ENCODE results near the gene STARD13.
"Not testable (repeated sequence)": the region's sequence is repeated elsewhere in the genome, so short reads cannot be mapped to it uniquely, and the experiment has no call there.

Gene STARD13

DNA sequence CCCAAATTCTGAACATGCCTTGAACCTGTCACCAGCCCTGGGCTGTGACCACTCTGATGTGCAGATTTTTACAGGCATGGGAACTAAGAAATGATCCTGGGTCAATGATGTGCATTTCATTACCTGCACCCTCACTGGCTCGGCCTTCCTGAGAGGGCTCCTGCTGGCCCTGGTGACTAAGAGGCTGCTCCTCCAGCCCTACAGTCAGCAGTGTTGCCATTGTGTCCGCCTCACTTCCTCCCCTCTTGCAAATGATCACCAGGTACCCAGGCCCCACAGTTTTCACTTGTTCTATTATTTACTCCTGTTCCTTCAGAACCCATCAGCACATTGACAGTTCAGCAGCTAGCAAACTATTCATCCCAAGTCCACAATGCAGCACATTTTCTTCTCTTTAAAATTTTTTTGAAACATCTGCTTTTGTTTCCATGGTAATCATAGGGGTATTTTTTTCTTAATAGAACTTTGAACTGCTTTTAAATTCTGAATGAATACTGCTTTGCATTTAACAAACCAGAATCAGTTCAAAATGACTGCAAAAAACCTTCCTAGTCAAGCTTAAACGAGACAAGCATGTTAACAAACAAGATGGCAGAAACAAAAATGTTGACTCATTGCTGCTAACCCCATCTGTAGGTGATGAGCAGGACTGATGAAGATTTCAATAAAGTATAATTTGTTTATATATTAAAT, 29.3 kb downstream of the STARD13 start:
- DNase-seq, result no peak

DNA sequence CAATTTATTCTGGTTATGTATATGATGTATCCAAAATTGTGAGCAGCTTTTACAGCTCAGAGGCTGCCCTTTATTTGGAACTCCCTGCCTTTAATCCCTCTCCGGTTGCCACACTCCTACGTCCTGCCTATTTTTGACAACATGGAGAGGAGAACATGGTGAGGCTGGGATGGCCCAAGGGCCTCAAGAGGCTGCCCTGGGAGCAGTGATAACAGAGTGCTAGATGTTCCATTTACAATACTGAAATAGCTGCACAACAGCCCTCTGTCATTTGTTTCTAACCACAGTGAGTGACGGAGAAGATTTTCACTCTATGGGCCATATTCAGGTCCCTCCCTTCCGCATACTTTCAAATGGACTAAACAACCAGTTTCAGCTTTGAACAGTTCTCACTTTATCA, 33.4 kb downstream of the STARD13 start:
- DNase-seq, result no peak

DNA sequence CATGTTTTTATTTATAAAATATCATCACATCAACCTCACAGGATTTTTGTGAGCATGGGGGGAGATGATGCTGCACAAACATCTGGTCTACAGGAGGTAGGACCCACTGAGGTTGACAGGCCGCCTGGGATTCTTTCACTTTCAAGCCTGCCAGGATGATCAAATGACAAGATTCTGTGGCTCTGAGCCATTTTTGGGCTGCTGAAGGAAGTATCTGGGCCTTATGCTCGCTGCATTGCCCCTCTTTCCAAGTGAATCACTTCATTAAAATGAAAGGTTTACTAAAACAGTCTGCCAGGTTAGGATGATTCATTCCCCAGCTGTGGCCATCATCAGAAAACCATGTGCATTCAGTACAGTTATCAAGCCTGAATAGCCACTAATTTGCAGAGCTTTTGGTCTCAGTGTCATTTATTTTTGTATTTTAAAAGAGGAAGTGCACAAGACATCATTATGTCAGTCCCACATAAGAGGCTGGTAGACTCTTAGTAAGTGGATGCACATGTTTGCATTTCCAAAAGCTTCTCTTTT, 34.4 kb downstream of the STARD13 start:
- no peak for DNase-seq

DNA sequence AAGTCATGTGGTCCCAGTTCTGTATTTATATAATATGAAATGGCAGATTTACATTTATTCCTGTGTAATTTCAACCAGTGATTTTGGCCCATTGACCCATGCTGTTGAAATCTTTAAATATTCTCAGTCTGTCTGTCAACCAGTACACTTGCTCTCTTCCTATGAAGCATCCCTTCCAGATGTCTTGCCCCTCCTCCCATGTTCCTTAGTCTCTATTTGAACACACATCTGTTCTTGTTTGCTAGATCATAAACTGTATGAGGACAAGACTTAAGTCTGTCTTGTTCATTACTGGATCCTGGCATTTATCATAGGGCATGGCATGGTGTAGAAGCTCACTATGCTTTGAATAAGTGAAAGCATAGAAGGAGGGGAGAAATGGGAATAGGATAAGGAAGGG, 34.9 kb downstream of the STARD13 start:
- no peak for DNase-seq

DNA sequence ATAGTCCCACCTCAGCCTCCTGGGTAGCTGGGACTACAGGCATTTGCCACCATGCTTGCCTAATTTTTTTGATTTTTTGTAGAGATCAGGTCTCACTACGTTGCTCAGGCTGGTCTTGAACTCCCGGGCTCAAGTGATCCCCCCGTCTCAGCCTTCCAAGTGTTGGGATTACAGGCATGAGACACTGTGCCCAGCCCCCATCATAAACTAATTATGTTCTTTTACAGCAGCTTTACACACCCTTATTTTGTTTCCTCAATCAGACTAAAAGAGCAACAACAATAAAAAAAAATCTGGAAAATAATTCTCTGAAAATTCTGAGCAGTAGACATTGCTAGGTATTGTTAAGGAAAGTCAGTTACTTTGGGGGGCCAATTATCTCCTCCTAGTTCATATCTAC, 35.7 kb downstream of the STARD13 start:
- no peak for DNase-seq

DNA sequence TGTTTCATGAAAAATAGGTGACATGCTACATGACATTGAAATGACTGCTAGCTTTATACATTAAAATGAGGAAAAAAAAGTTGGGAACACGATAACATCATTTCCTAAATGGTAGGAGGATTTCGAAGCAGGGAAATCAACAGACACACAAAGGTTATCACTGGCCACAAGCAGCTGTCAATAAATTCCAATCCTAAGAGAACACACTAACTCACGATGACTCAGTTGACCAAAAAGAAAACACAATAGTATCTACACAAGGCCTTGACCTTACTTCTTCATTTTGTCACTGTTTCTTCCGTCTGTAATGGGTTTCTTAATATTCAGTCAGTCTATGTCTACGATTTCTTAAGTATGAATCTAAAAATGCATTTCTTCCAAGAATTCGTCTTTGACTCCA, 36.5 kb downstream of the STARD13 start:
- no peak for DNase-seq

DNA sequence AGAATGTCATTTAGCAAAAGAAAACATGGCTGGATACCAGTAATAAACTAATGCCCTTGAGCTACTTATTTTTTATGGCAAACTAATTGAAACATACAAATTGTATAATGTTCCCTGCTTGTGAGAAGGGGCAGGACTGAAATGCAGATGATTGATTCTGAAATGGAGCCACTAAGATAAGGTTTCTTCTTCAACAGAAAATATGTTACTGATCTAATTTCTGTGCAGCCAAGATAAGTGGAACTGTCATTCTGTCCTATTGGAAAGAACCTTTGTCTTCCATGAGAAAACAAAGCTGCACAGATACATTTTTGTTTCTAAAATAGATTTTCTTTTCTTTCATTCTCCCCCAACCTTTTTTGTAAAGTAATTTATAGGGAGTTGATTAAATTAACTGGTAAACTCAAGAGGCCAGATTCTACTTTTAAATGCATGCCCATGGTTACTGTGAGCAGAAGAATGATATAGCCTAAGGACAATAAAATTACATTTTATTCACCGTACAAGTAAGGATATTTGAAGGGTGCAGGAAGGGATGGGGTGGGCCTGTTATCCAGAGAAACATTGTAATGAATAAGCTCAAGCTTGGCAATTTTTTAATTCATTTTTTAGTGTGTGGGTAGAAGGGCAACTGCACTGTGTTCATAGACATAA, 39.9 kb downstream of the STARD13 start:
- no peak for DNase-seq

DNA sequence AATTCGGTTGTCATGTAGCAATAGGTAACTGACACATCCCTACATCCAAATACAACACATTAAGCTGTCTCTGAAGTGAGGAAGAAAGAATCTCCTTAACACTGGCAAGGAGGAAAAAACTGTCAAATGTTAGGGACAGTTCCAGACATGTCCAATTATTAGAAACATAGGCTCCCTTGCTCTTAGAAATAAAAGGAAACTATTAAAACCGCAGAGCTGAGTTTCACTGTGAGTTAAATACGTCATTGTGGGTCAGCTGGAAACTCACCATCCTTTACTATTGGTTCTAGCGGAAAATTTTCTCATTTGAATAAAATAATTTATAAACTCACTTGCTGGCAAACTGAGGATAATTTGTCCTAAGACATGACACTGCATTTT, 40.7 kb downstream of the STARD13 start:
- DNase-seq, result no peak

DNA sequence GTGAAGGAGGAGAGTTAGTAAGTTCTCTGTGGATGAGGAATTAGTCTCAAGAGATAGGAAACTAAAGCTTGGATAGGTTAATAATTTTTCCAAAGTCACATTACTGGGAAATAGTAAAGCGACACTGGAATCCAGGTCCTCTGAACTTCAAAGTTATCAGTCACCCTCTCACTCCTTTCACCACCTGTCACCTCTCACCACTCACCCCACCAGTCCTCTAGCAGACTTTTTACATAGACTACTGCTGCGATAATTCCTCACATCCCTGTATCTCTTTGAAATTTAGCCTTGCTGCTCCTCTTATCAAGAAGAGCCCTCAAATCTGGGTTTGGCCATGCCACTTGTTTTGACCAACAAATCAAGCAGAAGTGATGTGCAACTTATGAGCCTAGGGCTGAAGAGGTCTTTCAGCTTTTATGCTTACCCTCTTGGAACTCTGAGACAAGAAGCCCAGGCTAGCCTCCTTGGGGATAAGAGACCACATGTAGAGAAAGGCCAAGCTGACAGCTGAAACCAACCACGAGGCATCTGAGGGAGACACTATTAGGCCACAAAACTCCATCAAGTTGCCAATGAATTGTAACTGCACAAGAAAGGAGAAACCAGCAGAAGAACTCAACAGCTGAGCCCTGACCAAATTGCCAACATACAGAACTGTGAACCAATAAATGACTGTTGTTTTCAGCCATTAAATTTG, 41.2 kb downstream of the STARD13 start:
- no peak for DNase-seq

DNA sequence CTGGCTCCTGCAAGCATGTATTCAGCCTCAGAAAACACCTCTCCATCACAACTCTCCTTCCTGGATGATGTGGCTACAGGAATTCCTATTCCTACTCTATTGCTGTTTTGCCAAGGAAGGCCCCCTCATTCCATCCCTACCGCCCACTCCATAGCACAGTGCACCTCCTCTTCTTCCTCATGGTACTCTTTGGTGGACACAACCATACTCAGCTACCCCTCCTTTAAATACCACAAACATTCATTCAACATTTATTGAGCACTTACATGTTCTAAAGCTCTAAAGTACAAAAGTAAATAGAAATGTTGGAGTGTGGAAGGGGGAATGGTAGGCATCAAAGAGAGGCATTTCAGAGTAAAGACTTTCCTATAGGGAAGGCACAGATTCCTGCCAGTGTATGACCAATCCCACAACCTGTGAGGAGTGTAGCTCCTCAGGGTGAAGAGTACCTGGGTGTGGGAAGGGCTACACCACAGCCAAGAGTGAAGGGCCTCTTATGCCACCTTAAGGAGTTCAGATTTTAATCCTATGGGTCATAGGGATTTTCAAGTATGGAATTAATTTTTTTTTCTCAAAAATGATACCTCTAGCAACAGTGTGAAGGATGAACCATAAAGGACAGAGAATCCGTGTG, 42.5 kb downstream of the STARD13 start:
- DNase-seq, result no peak

DNA sequence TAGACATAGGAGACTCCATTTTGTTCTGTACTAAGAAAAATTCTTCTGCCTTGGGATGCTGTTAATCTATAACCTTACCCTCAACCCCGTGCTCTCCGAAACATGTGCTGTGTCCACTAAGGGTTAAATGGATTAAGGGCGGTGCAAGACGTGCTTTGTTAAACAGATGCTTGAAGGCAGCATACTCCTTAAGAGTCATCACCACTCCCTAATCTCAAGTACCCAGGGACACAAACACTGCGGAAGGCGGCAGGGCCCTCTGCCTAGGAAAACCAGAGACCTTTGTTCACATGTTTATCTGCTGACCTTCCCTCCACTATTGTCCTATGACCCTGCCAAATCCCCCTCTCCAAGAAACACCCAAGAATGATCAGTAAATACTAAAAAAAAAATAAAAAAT, 43.2 kb downstream of the STARD13 start:
- DNase-seq, result not testable (repeated sequence)

DNA sequence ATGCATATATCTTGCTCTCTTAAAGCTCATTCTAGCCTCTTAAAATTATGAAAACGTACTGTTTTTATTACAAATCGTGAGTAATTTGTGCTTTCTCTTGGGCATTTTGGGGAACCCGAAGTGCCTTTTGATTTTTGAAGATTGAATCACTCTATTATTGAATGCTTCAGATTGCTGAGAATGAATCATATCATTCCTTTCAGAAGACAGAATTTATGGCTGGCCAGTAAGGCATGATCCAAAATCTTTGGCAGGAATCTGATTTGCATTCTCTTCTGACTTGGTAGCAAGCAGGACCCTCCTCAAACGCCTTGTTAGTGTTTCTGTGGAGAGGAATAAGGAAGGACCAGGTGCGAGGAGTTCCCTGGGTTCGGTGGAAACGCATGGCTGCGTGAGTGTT, 49.5 kb downstream of the STARD13 start:
- DNase-seq, result no peak

DNA sequence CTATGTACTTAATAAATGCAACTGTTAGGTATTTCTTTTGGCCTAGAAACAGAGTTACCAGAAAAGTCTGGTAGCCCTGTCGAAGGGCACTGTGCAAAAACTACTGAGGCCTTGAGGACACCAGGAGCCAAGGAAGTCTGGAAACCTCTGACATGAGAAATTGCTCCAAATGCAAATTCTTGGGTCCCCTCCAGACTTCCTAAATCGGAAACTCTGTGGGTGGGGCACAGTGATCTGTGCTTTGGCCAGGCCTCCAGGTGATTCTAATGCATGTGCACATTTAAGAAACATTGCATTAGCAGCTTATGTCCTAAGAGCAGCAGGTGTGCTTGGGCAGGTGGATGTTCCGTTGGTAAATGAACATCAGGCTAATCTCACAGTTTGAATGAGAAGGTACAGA, 50.0 kb downstream of the STARD13 start:
- DNase-seq, result no peak

DNA sequence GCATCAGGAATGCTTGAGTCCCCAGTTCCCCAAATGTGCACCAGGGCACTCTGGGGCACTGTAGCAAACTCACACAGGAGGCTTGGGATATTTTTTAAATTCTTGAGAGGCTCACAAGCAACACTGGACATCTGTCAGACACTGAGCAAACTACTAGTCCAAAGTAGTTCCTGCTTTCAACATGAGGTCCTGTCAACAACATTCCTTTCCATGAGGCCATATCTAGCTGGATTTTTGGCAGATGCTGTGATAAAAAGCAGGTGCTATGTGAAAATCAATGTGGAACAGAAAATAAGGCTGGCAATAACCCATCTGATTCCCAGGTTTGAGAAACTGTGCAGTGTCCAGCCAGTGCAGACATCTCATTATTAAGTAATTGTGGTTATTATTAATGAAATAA, 50.5 kb downstream of the STARD13 start:
- DNase-seq, result no peak

DNA sequence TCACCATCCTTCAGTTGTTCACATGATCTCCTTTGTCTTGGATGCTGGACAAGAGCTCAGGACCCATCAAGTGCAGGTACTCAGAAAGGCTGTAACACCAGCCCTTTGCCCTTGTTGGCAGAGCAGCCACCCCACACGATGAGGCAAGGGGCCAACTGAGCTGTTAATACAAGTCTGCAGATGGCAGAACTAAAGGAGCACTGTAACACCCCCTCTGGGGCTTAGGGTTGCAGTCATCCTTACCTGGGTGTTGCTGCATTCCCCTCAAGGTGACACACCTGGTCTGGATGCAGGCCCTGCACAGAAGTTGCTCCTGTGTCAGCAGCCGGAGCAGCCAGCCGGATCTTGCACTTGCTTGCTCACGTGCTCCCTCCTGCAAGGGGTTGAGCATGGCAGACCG, 52.0 kb downstream of the STARD13 start:
- DNase-seq, result no peak

DNA sequence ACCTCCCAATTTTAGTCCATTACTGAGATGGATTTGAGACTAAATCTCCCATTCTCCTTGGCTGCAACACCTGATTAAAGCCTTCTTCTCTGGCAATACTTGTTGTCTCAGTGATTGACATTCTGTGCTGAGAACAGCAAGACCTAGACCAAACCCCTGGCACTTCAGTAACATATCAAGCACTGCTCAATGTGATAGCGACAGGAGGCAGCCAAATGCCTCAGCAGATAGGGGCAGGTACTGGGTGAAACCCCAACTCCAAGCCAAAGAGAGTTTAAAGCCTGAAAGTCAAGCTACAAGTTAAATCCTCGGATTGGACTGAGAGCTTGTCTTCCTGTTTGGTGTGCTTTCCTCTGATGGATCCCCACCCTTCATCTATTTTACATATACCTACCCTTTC, 52.7 kb downstream of the STARD13 start:
- no peak for DNase-seq

DNA sequence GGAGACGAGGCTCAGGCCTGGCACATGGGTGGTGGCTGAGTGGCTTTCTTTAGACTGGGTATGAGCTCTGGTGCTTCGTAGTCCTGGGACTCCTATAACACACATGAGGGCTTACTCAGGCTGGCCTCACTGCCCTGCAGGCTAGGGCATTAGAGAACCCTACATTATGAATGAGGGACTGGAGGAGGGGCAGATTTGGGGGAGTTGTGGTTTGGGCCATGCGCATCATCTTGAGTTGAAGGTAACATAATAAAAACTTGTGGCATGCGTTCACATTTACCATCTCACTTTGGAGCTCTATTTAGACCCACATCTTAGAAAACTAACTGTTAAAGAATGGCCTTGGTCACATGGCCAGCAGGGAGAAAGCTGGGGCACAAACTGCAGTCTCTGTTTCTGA, 54.2 kb downstream of the STARD13 start:
- no peak for DNase-seq

DNA sequence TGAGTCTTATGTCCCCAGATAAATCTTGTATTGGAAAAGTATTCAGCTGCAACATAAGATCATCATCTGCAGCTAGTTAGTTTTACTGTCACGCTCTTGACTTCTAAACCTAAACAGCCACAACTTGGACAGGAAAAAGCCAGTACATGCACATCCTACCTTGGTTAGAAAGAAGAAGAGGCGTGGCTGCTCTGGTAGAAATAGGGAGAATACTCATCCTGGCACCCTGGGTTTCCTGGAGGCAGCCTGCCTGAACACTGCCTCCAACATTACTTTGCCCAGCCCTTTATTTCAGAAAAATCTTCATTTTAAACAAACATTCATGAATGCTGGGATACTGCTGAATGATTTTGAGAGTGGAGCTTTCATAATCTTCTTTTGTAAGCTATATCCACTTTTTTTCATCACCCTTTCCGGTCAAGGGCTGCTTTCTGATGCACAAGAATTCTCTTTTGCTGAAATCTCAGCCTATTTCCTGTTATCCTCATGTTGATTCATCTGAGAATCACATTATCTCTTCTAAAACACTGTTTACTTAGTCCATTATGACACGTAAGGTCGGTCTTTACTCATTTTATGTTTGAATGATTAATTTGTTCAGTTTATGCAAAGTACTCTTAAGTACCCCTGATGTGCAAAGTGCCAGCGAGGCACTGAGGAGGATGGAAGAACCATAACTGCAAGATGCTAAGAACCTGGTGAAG, 55.2 kb downstream of the STARD13 start:
- no peak for DNase-seq

DNA sequence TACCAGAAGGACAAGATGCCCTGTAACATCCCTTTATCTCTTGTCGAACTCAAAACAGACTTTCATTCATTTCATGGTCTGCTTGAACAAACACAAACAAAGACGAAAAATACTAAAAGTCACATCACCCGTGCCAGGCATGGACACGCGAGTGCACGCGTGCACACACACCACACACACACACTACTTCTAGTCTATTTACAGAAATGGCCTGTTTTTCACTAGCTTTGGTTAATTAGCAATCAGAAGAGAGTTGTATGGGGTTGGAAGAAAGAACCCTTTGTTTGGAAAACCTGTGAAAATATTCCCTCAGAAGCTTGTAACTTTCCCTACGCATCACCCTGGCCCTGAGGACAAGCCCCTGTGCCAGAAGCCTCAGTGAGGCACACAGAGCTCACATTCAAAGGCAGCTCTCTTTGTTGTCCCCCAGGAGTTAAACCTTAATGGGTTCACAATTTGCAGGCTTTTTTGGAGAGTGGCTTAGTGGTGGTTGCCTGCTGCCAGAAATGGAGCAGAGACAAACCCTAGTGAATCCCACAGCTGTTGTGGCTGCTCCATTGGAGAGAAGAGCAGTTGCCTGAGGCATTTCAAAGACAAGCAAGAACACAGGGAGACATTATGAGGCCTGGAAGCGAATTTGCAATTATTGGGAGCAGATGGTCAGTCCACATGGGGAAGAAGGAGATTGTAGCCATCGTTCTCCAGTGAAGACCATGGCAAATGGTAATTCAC, 55.9 kb downstream of the STARD13 start:
- no peak for DNase-seq

DNA sequence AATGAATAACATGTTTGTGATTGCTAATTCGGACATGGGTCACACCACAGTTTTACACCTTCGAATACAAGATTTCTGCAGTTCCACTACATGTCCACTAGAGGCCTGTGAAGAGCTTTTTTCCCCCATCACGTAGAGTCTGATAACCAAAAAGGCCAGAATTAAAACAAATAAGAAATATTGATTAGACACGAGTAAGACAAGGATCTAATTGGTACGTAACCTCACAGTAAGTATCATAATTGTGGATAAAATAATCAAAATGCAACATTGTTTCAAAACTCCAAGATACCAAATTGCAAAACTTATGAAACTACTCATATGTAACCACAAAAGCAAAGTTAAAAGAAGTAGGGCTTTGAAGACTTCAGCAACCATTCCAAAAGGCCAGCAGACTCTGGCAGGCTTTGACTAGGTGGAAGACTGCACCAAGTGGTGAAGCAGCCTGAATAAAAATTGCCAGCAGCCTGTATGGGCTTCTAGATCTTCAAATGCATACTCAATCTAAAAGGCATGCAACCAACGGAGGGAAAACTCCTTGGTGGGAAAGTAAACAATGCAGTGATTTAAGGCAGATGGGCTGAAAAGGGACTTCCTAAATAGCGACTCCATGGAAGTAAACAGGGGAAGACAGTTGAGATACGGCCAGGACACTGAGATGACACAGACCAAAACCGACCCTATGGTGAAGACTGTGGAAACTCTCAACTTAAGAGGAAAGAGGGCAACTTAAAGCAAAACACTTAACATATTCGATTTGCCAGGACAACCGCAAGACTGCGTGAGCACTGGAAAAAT, 56.7 kb downstream of the STARD13 start:
- no peak for DNase-seq

DNA sequence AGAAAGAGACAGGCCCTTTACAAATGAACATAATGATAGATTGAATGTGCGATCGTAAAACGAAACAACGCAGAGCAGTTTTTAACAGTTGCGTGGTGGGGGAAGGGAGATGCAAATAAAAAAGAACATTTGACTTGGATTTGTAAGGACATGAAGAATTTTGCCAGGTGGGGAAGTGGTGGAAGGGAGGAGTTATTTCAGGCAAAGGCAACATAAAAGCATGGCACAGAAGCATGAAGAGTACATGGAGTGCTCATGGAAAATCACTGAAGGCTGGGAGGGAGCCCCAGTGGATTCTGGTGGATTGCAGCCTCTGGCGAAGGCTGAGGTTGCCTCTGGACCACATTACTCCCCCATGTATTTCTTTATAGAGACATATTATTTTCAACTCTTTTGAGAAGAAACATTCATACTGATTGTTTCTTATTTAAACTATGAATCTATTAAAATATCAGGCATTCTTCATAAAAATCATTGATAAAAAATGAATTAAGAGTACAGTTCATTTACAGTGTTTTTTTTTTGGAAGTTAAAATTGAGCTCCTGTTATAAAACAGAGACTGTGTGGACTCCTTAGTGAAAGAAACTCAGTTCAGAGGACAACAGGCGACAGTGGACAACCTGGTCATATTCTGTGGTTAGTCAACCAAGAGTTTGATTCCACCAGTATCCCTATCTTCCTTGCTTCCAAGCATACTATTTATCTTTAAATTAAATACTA, 57.5 kb downstream of the STARD13 start:
- no peak for DNase-seq

All from NK-92 treated with Interleukin-12 subunit alpha and Interleukin-12 subunit beta, amount 100 ng/mL, for 24 hours (cell line).